ENCODE results near the gene RNF212B.
A peak's percentile ranks its signal among the peaks of the same experiment; 100 is the strongest.

DNA sequence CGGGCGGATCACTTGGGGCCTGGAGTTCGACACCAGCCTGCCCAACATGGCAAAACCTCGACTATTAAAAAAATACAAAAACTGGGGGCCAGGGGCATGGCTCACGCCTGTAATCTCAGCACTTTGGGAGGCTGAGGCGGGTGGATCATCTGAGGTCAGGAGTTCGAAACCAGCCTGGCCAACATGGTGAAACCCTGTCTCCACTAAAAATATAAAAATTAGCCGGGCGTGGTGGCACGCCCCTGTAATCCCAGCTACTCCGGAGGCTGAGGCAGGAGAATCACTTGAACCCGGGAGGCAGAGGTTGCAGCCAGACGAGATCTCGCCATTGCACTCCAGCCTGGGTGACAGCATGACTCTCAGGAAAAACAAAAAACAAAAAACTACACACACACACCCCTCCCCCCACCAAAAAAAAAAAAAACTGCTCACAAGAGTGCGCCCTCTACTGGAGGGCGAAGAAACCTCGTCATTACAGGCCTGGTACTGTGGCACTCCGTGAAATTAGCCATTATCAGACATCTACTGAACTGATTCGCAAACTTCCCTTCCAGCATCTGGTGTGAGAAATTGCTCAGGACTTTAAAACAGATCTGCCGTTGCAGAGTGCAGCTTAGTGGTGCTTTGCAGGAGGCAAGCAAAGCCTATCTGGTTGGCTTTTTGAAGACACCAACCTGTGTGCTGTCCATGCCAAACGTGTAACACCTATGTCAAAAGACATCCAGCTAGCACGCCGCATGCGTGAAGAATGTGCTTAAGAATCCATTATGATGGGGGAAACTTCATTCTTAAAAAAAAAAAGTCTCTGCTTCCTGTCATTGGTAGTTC lies 57.2 kb downstream of the RNF212B start:
- TF ChIP-seq POLR2AphosphoS5 (IDR thresholded peaks at IDR 0.05; ENCODE audit: insufficient read depth, low read depth, low read length) = no peak
- TF ChIP-seq, protein P1, sequence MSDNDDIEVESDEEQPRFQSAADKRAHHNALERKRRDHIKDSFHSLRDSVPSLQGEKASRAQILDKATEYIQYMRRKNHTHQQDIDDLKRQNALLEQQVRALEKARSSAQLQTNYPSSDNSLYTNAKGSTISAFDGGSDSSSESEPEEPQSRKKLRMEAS (IDR thresholded peaks at IDR 0.05; ENCODE audit: insufficient read depth, insufficient read length) = no peak
- no peak for TF ChIP-seq EZH2 (IDR thresholded peaks at IDR 0.05; ENCODE audit: borderline replicate concordance, low read depth, low read length, severe bottlenecking)
- TF ChIP-seq, protein P2, sequence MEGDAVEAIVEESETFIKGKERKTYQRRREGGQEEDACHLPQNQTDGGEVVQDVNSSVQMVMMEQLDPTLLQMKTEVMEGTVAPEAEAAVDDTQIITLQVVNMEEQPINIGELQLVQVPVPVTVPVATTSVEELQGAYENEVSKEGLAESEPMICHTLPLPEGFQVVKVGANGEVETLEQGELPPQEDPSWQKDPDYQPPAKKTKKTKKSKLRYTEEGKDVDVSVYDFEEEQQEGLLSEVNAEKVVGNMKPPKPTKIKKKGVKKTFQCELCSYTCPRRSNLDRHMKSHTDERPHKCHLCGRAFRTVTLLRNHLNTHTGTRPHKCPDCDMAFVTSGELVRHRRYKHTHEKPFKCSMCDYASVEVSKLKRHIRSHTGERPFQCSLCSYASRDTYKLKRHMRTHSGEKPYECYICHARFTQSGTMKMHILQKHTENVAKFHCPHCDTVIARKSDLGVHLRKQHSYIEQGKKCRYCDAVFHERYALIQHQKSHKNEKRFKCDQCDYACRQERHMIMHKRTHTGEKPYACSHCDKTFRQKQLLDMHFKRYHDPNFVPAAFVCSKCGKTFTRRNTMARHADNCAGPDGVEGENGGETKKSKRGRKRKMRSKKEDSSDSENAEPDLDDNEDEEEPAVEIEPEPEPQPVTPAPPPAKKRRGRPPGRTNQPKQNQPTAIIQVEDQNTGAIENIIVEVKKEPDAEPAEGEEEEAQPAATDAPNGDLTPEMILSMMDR (IDR thresholded peaks at IDR 0.05; ENCODE audit: extremely low read depth in 1 of 2, insufficient read depth in 1 of 2, low read depth in 1 of 2, low read length in 2 of 2) = peak; percentile 85 to 87
- no peak for TF ChIP-seq POLR2A (IDR thresholded peaks at IDR 0.05; ENCODE audit: low read depth, low read length)
- TF ChIP-seq MYC (IDR thresholded peaks at IDR 0.05; ENCODE audit: low read depth, low read length) = no peak
- TF ChIP-seq FOS (IDR thresholded peaks at IDR 0.05; ENCODE audit: borderline replicate concordance, insufficient read depth, low read length) = no peak
- no peak for TF ChIP-seq JUN (IDR thresholded peaks at IDR 0.05; ENCODE audit: borderline replicate concordance, insufficient read depth, insufficient read length, low read depth)
- TF ChIP-seq GATA2 (IDR thresholded peaks at IDR 0.05; ENCODE audit: insufficient read depth, insufficient read length, low read depth, low read length) = no peak

Data from endothelial cell of umbilical vein (primary cell).